NCI-H146 treated with DMSO at 0.1 percent for 48 hours (cell line): ENCODE measurements around the gene SLC66A1.

ENCODE experiments used
- DNase-seq: peaks from one replicate; lab custom pipeline; 2025; ENCODE audit not compliant: unreplicated experiment; lab: John Stamatoyannopoulos, UW

Gene SLC66A1

GRCh38 chr1:19360432-19360831 is 48.3 kb downstream of the SLC66A1 start:
- DNase-seq: no peak

- no peak for DNase-seq
These were observed 48.9 kb downstream of the SLC66A1 start for GRCh38 chr1:19360843-19361610.

- DNase-seq: no peak
These were observed 49.6 kb downstream of the SLC66A1 start for GRCh38 chr1:19361611-19362147.

- DNase-seq: no peak
These were observed 51.5 kb downstream of the SLC66A1 start for GRCh38 chr1:19363536-19364152.

- no peak for DNase-seq
These were observed 53.6 kb downstream of the SLC66A1 start for GRCh38 chr1:19365721-19366120.

- DNase-seq: no peak
These were observed 54.7 kb downstream of the SLC66A1 start for GRCh38 chr1:19366599-19367536.

- no peak for DNase-seq
These were observed 55.5 kb downstream of the SLC66A1 start for GRCh38 chr1:19367584-19368041.

GRCh38 chr1:19368050-19368449 is 55.9 kb downstream of the SLC66A1 start:
- no peak for DNase-seq

- no peak for DNase-seq
These were observed 56.8 kb downstream of the SLC66A1 start for GRCh38 chr1:19368964-19369363.

- DNase-seq: no peak
These were observed 57.4 kb downstream of the SLC66A1 start for GRCh38 chr1:19369396-19370090.

GRCh38 chr1:19370453-19371170 is 58.5 kb downstream of the SLC66A1 start:
- no peak for DNase-seq

- DNase-seq: no peak
These were observed 59.4 kb downstream of the SLC66A1 start for GRCh38 chr1:19371226-19372135.

GRCh38 chr1:19372136-19372514 is 60.0 kb downstream of the SLC66A1 start:
- no peak for DNase-seq

- DNase-seq: no peak
These were observed 60.5 kb downstream of the SLC66A1 start for GRCh38 chr1:19372602-19373001.

GRCh38 chr1:19373211-19374082 is 61.3 kb downstream of the SLC66A1 start:
- no peak for DNase-seq

GRCh38 chr1:19374083-19374801 is 62.1 kb downstream of the SLC66A1 start:
- DNase-seq: no peak

- DNase-seq: no peak
These were observed 62.8 kb downstream of the SLC66A1 start for GRCh38 chr1:19374926-19375325.
